Measurements from ENCODE around the gene ARHGAP10. TPM values are rescaled to one million over a fixed set of nuclear protein-coding genes. Genes with fewer than 3 reads are reported as not detected.

The ARHGAP10 gene
- total and polyA plus RNA-seq, 2 donors from 2014 or later = 13.4 to 20.3 TPM

GRCh38 chr4:148068065-148068911 lies 336.4 kb downstream of the ARHGAP10 start:
- Histone ChIP-seq H3K27ac (ENCODE audit: low read depth in 2 of 2, low read length in 2 of 2) (no peak overlapping the region), H3K27me3 (ENCODE audit: control insufficient read depth, insufficient read depth, low read length) (no peaks in the 10 kb centered on the region), H3K9me3 (ENCODE audit: control insufficient read depth in 2 of 3, insufficient read depth in 1 of 3, low read length in 3 of 3) (no peaks in the 10 kb centered on the region), H3K9ac (ENCODE audit: low read length in 3 of 3) (no peak overlapping the region), H3K4me3 (ENCODE audit: low read length in 3 of 3) (no peak overlapping the region), H3K4me1 (ENCODE audit: control insufficient read depth in 2 of 3, insufficient read depth in 2 of 3, low read depth in 1 of 3, low read length in 3 of 3) (peaks cover 0 to 21% (median 11%) of the 10 kb centered on the region in 3 donors), H3K36me3 (ENCODE audit: control insufficient read depth in 2 of 3, insufficient read depth in 3 of 3, low read length in 3 of 3) (peaks cover 0 to 11% (median 4%) of the 10 kb centered on the region in 3 donors)
- TF ChIP-seq CTCF (IDR thresholded peaks at IDR 0.05; ENCODE audit: borderline replicate concordance, extremely low read depth, insufficient read depth) = no peak
- intact Hi-C loops (cut with DNase I) = no loop called here
- DNase-seq (no peak), FAIRE-seq (no peak)

GRCh38 chr4:148069086-148069894 lies 337.4 kb downstream of the ARHGAP10 start:
- no peak overlapping the region for H3K27ac ChIP-seq (ENCODE audit: low read depth in 2 of 2, low read length in 2 of 2)
- H3K4me3 ChIP-seq (ENCODE audit: low read length in 3 of 3) = no peak overlapping the region
- H3K9me3 ChIP-seq (ENCODE audit: control insufficient read depth in 2 of 3, insufficient read depth in 1 of 3, low read length in 3 of 3) = no peaks in the 10 kb centered on the region
- FAIRE-seq = no peak
- no peak overlapping the region for H3K9ac ChIP-seq (ENCODE audit: low read length in 3 of 3)
- peak in 1 of 5 donors; percentile 24 for DNase-seq
- peaks cover 0 to 21% (median 11%) of the 10 kb centered on the region in 3 donors for H3K4me1 ChIP-seq (ENCODE audit: control insufficient read depth in 2 of 3, insufficient read depth in 2 of 3, low read depth in 1 of 3, low read length in 3 of 3)
- peaks cover 0 to 11% (median 4%) of the 10 kb centered on the region in 3 donors for H3K36me3 ChIP-seq (ENCODE audit: control insufficient read depth in 2 of 3, insufficient read depth in 3 of 3, low read length in 3 of 3)
- H3K27me3 ChIP-seq (ENCODE audit: control insufficient read depth, insufficient read depth, low read length) = no peaks in the 10 kb centered on the region
- intact Hi-C loops (cut with DNase I) = no loop called here
- no peak for TF ChIP-seq CTCF (IDR thresholded peaks at IDR 0.05; ENCODE audit: borderline replicate concordance, extremely low read depth, insufficient read depth)

- no peak for DNase-seq
Observed at GRCh38 chr4:148069895-148070178, 337.9 kb downstream of the ARHGAP10 start.

More at GRCh38 chr4:148069895-148070178, 337.9 kb downstream of the ARHGAP10 start:
- H3K27ac ChIP-seq (ENCODE audit: low read depth in 2 of 2, low read length in 2 of 2) = no peak overlapping the region
- no peak overlapping the region for H3K4me3 ChIP-seq (ENCODE audit: low read length in 3 of 3)
- peaks cover 0 to 4% (median 0%) of the 10 kb centered on the region in 3 donors for H3K9me3 ChIP-seq (ENCODE audit: control insufficient read depth in 2 of 3, insufficient read depth in 1 of 3, low read length in 3 of 3)
- intact Hi-C loops (cut with DNase I) = no loop called here
- no peak for FAIRE-seq
- peaks cover 0 to 21% (median 11%) of the 10 kb centered on the region in 3 donors for H3K4me1 ChIP-seq (ENCODE audit: control insufficient read depth in 2 of 3, insufficient read depth in 2 of 3, low read depth in 1 of 3, low read length in 3 of 3)
- H3K36me3 ChIP-seq (ENCODE audit: control insufficient read depth in 2 of 3, insufficient read depth in 3 of 3, low read length in 3 of 3) = peaks cover 0 to 11% (median 4%) of the 10 kb centered on the region in 3 donors
- H3K27me3 ChIP-seq (ENCODE audit: control insufficient read depth, insufficient read depth, low read length) = no peaks in the 10 kb centered on the region
- TF ChIP-seq CTCF (IDR thresholded peaks at IDR 0.05; ENCODE audit: borderline replicate concordance, extremely low read depth, insufficient read depth) = no peak
- H3K9ac ChIP-seq (ENCODE audit: low read length in 3 of 3) = no peak overlapping the region

All from kidney (tissue), 14 donors.